ENCODE results near the gene DENND1C. TPM values are rescaled to one million over a fixed set of nuclear protein-coding genes. Genes with fewer than 3 reads are reported as not detected.
A peak's percentile ranks its signal among the peaks of the same experiment; 100 is the strongest.

DENND1C gene
- total and polyA plus RNA-seq, 9 of the 15 experiments (the other 6 are each of a cell fraction or from before 2014, with no cell fraction given), result 0.03 to 1.2 (median 0.32) TPM; not detected in 1

- TF ChIP-seq MGA (IDR thresholded peaks at IDR 0.05) (no peak), NCOA6 (IDR thresholded peaks at IDR 0.05) (no peak), HMG20B (CRISPR knock-in tag; IDR thresholded peaks at IDR 0.05) (no peak), SAFB2 (IDR thresholded peaks at IDR 0.05; ENCODE audit: borderline replicate concordance, low read depth, low read length, severe bottlenecking) (no peak), ID3 (CRISPR knock-in tag; IDR thresholded peaks at IDR 0.05) (no peak), ID3 (tag; IDR thresholded peaks at IDR 0.05) (no peak), STAG1 (CRISPR knock-in tag; IDR thresholded peaks at IDR 0.05; ENCODE audit: borderline replicate concordance) (peak; percentile 20; the same call in 1 of the 2 replicates), RFX5 (IDR thresholded peaks at IDR 0.05; ENCODE audit: low read depth, low read length) (no peak), CLOCK (CRISPR knock-in tag; IDR thresholded peaks at IDR 0.05; ENCODE audit: borderline replicate concordance) (no peak), ZNF766 (CRISPR knock-in tag; conservative IDR thresholded peaks at IDR 0.05) (no peak)
These were observed at the start of gene DENND1C (continued) for GRCh38 chr19:6481541-6482342.

Measured in K562 (cell line).